Measurements from ENCODE around the gene MARCHF3. TPM values are rescaled to one million over a fixed set of nuclear protein-coding genes. Genes with fewer than 3 reads are reported as not detected.

Gene MARCHF3
- total and polyA plus RNA-seq, 5 experiments from 2014 or later = 3.4 to 12.7 (median 9.3) TPM

- peaks cover 0 to 2% (median 0%) of the 10 kb centered on the region in 9 donors for H3K9me3 Mint-ChIP-seq
- H3K4me1 Mint-ChIP-seq = peaks cover 0 to 7% (median 0%) of the 10 kb centered on the region in 4 donors
- ATAC-seq (no peak), DNase-seq (no peak)
- no peak overlapping the region for H3K4me3 Mint-ChIP-seq
- peaks cover 0 to 3% (median 0%) of the 10 kb centered on the region in 3 donors for H3K36me3 Mint-ChIP-seq
- no peaks in the 10 kb centered on the region for H3K27me3 Mint-ChIP-seq
- POLR2A ChIA-PET = interaction anchor here (0.6 to 3.3 kb wide), 2 partner anchors 31 to 62 kb away, joined by 7 to 13 read pairs; no protein-coding TSS in a partner anchor
- H3K27ac Mint-ChIP-seq = peak overlapping the region in 1 of 10 donors; percentile 0
These were observed 146.0 kb downstream of the MARCHF3 start for GRCh38 chr5:126884269-126884819.

- no peak for DNase-seq
- H3K36me3 Mint-ChIP-seq = peaks cover 0 to 3% (median 0%) of the 10 kb centered on the region in 3 donors
- no peak for ATAC-seq
- peaks cover 0 to 7% (median 0%) of the 10 kb centered on the region in 4 donors for H3K4me1 Mint-ChIP-seq
- H3K9me3 Mint-ChIP-seq = peaks cover 0 to 2% (median 0%) of the 10 kb centered on the region in 9 donors
- no peak overlapping the region for H3K27ac Mint-ChIP-seq
- POLR2A ChIA-PET = interaction anchor here (0.6 to 3.3 kb wide), 2 partner anchors 30 to 62 kb away, joined by 7 to 13 read pairs; no protein-coding TSS in a partner anchor
- no peak overlapping the region for H3K4me3 Mint-ChIP-seq
- no peaks in the 10 kb centered on the region for H3K27me3 Mint-ChIP-seq
These were observed 146.7 kb downstream of the MARCHF3 start for GRCh38 chr5:126883564-126884245.

GRCh38 chr5:126881821-126882600 lies 148.3 kb downstream of the MARCHF3 start:
- POLR2A ChIA-PET = interaction anchor here (3.3 kb wide), 1 partner anchor 29 kb away, joined by 13 read pairs; no protein-coding TSS in a partner anchor
- H3K27ac Mint-ChIP-seq = peak overlapping the region in 1 of 10 donors; percentile 61
- peaks cover 0 to 9% (median 0%) of the 10 kb centered on the region in 4 donors for H3K4me1 Mint-ChIP-seq
- H3K4me3 Mint-ChIP-seq = no peak overlapping the region
- DNase-seq (no peak), ATAC-seq (no peak)
- no peaks in the 10 kb centered on the region for H3K27me3 Mint-ChIP-seq
- peaks cover 0 to 2% (median 0%) of the 10 kb centered on the region in 9 donors for H3K9me3 Mint-ChIP-seq
- peaks cover 0 to 4% (median 3%) of the 10 kb centered on the region in 3 donors for H3K36me3 Mint-ChIP-seq

GRCh38 chr5:126878634-126879033 lies 151.7 kb downstream of the MARCHF3 start:
- Mint-ChIP-seq H3K4me1 (peaks cover 0 to 4% (median 0%) of the 10 kb centered on the region in 4 donors), H3K4me3 (no peak overlapping the region), H3K27me3 (no peaks in the 10 kb centered on the region), H3K9me3 (no peaks in the 10 kb centered on the region), H3K36me3 (peaks cover 0 to 8% (median 4%) of the 10 kb centered on the region in 3 donors), H3K27ac (peak overlapping the region in 1 of 10 donors; percentile 19)
- DNase-seq (no peak), ATAC-seq (no peak)
- POLR2A ChIA-PET = no interaction called here

GRCh38 chr5:126878085-126878484 lies 152.3 kb downstream of the MARCHF3 start:
- ATAC-seq = no peak
- Mint-ChIP-seq H3K27ac (peak overlapping the region in 2 of 10 donors; percentile 10 to 32), H3K4me1 (peaks cover 0 to 4% (median 0%) of the 10 kb centered on the region in 4 donors), H3K9me3 (no peaks in the 10 kb centered on the region), H3K36me3 (peaks cover 0 to 8% (median 4%) of the 10 kb centered on the region in 3 donors), H3K27me3 (no peaks in the 10 kb centered on the region), H3K4me3 (no peak overlapping the region)
- no peak for DNase-seq
- POLR2A ChIA-PET = no interaction called here

GRCh38 chr5:126877602-126878001 lies 152.8 kb downstream of the MARCHF3 start:
- H3K4me1 Mint-ChIP-seq = peaks cover 0 to 4% (median 0%) of the 10 kb centered on the region in 4 donors
- H3K9me3 Mint-ChIP-seq = no peaks in the 10 kb centered on the region
- H3K36me3 Mint-ChIP-seq = peaks cover 0 to 8% (median 4%) of the 10 kb centered on the region in 3 donors
- no peak overlapping the region for H3K4me3 Mint-ChIP-seq
- no peak for ATAC-seq
- peak overlapping the region in 1 of 10 donors; percentile 10 for H3K27ac Mint-ChIP-seq
- POLR2A ChIA-PET = no interaction called here
- H3K27me3 Mint-ChIP-seq = no peaks in the 10 kb centered on the region
- DNase-seq = no peak

GRCh38 chr5:126875303-126875785 lies 155.0 kb downstream of the MARCHF3 start:
- ATAC-seq = no peak
- Mint-ChIP-seq H3K27me3 (no peaks in the 10 kb centered on the region), H3K36me3 (peaks cover 0 to 12% (median 9%) of the 10 kb centered on the region in 3 donors), H3K4me1 (peaks cover 0 to 5% (median 0%) of the 10 kb centered on the region in 4 donors), H3K4me3 (no peak overlapping the region), H3K27ac (no peak overlapping the region), H3K9me3 (no peaks in the 10 kb centered on the region)
- POLR2A ChIA-PET = interaction anchor here (1.0 kb wide), 1 partner anchor 97 kb away, joined by 3 read pairs; no protein-coding TSS in a partner anchor
- DNase-seq = no peak

- no peak for DNase-seq
- Mint-ChIP-seq H3K27ac (no peak overlapping the region), H3K4me1 (peaks cover 9 to 14% (median 11%) of the 10 kb centered on the region in 4 donors), H3K4me3 (no peak overlapping the region), H3K27me3 (no peaks in the 10 kb centered on the region), H3K36me3 (peaks cover 0 to 10% (median 7%) of the 10 kb centered on the region in 3 donors), H3K9me3 (no peaks in the 10 kb centered on the region)
- POLR2A ChIA-PET = no interaction called here
- no peak for ATAC-seq
These were observed 157.6 kb downstream of the MARCHF3 start for GRCh38 chr5:126872561-126873354.

GRCh38 chr5:126871441-126871840 lies 158.9 kb downstream of the MARCHF3 start:
- no peak for DNase-seq
- Mint-ChIP-seq H3K36me3 (peaks cover 0 to 6% (median 5%) of the 10 kb centered on the region in 3 donors), H3K9me3 (no peaks in the 10 kb centered on the region), H3K4me1 (peaks cover 10 to 14% (median 11%) of the 10 kb centered on the region in 4 donors), H3K4me3 (no peak overlapping the region), H3K27ac (no peak overlapping the region), H3K27me3 (no peaks in the 10 kb centered on the region)
- ATAC-seq = no peak
- POLR2A ChIA-PET = interaction anchor here (1.8 kb wide), 1 partner anchor 18 kb away, joined by 3 read pairs; no protein-coding TSS in a partner anchor

- POLR2A ChIA-PET = interaction anchor here (1.0 to 4.5 kb wide), 3 partner anchors 15 to 92 kb away, joined by 4 to 25 read pairs (median 6); partner anchors contain the start of gene LMNB1
- DNase-seq = peak in 4 of 10 donors; percentile 14 to 39 (median 31)
- H3K27ac Mint-ChIP-seq = peak overlapping the region in 9 of 10 donors; percentile 1 to 87 (median 78)
These were observed 161.3 kb downstream of the MARCHF3 start for GRCh38 chr5:126869005-126869451.

GRCh38 chr5:126868338-126869004 lies 161.9 kb downstream of the MARCHF3 start:
- POLR2A ChIA-PET = interaction anchor here (1.9 to 4.5 kb wide), 2 partner anchors 15 to 91 kb away, joined by 6 to 25 read pairs; partner anchors contain the start of gene LMNB1
- Mint-ChIP-seq H3K27ac (peak overlapping the region in 5 of 10 donors; percentile 1 to 82 (median 66)), H3K36me3 (peaks cover 0 to 10% (median 5%) of the 10 kb centered on the region in 3 donors), H3K4me3 (peak overlapping the region; percentile 75 to 90 (median 86)), H3K4me1 (peaks cover 10 to 14% (median 11%) of the 10 kb centered on the region in 4 donors), H3K27me3 (no peaks in the 10 kb centered on the region), H3K9me3 (no peaks in the 10 kb centered on the region)
- ATAC-seq (no peak), DNase-seq (no peak)

More at GRCh38 chr5:126869005-126869451, 161.3 kb downstream of the MARCHF3 start:
- Mint-ChIP-seq H3K27me3 (no peaks in the 10 kb centered on the region), H3K36me3 (peaks cover 0 to 8% (median 5%) of the 10 kb centered on the region in 3 donors), H3K4me3 (peak overlapping the region; percentile 75 to 90 (median 86)), H3K9me3 (no peaks in the 10 kb centered on the region), H3K4me1 (peaks cover 10 to 14% (median 11%) of the 10 kb centered on the region in 4 donors)
- peak; percentile 92 to 94 for ATAC-seq

Measured in naive thymus-derived CD8-positive, alpha-beta T cell (primary cell).